KBM-7 (cell line): ENCODE measurements around the gene TOMM20.
"Not testable (repeated sequence)": the region's sequence is repeated elsewhere in the genome, so short reads cannot be mapped to it uniquely, and the experiment has no call there.

Source experiments
- DNase-seq: peaks from one replicate; pipeline ENCODE4 v3.0.0-alpha.2; 2015
- in situ Hi-C: fragments of 300-500 bp; cut with MboI; formaldehyde crosslinking; loops from 2 replicates; pipeline ENCODE4 v1.14.3; 2020; ENCODE audit warnings: low sequenced_read_pairs, low pct_unique_long_range_greater_than_20kb, mixed read lengths

The TOMM20 gene

DNA sequence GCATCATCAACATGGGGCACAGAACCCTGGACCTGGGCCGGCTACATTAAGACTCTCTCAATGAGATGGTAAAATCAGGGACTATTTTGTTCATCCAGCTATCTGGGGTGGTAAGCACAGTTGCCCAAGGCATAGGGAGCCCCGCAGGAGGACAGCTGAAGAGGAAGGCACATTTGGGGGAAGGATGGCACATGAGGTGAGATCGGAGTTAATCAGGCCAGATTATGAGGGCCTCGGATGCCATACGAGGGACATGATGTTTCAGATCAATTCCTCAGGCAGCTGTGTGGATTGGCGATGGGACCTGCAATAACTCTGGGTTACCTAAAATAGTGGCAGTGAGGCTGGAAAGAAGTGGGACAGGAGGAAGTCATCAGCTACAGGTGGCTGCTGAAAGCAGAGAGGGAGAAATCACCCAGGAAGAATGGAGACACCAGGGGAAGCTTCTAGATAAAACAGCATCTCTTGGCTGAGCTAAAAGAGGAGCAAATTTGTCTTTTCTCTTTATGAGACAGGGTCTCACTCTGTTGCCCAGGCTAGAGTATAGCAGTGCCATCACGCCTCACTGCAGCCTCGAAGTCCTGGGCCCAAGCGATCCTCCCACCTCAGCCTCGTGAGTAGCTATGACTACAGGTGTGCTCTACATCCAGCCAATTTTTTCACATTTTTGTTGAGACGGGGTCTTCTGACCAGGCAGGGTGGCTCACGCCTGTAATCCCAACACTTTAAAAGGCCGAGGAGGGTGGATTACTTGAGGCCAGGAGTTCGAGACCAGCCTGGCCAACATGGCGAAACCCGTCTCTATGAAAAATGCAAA lies 21.1 kb downstream of the TOMM20 start:
- DNase-seq: no peak
- in situ Hi-C loops: no loop called here

DNA sequence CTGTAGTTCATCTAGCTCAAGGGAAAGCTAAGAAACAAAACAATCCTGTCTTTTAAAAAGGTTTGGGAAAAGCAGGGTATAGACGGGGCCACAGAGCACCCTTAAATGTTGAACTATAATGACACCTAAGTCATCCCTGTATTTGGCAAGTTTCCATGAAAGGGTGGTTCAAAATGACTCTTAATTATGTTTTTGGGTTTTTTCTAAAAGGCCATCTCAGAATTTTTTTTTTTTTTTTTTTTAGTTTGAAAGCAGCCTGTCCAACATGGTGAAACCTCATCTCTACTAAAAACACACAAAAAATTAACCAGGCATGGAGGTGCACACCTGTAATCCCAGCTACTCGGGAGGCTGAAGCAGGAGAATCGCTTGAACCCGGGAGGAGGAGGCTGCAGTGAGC lies 22.2 kb downstream of the TOMM20 start:
- no peak for DNase-seq
- in situ Hi-C loops: no loop called here

DNA sequence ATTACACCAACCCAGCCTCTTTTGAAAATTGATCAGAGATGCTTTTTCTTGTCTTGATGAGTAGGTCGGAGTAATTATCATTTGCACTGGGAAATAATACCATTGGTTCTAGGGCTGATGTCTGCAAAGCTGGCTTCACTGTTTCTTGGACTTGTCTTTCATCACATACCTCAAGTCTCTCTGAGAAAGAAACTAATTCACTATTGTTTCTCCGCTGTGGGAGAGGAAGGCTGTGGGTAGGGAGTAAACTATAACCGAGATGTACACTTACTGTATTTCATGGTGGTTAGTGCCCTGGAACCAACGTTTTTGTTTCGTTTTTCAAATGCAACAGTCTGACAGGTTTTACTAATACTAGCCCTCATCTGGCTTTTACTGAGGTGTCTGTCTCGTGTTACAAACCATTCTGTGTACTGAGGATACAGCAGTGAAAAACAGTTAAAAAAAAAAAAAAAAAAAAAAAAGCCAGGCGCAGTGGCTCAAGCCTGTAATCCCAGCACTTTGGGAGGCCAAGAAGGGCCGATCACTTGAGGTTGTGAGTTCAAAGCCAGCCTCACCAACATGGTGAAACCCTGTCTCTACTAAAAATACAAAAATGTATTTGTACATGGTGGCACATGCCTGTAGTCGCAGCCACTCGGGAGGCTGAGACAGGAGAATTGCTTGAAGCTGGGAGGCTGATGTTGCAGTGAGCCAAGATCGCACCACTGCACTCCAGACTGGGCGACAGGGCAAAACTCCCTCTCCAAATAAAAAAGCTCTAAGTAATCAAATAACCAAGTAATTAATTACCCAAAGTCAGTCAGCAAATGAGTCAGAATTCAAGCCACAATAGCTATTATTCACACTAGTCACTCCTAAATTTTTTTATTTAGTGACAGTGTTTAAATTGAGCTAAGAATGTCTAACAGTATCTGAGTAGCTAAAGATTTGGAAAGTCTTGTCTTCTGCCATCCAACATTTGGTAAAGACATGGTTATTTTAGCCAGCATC lies 23.3 kb downstream of the TOMM20 start:
- DNase-seq: no peak
- in situ Hi-C loops: no loop called here

DNA sequence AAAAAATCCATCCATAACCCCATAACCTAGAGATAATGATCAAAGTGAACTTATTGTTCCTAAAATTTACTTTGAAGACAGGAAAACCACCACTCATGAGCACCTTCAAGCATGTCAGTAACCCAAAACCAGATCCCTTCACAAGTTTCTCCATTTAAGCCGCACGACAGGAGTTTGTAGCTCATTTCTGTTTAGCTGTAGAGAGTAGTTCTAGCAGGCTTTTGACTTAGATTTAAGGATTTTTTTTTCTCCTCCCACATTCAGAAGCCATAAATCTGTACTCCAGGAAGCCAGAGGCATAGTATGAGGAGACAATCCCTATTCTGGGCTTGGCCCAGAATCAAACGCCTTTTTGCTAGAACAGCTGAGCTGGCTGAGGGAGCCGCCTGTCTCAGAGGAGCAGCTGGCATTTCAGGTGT lies 25.6 kb downstream of the TOMM20 start:
- in situ Hi-C loops: no loop called here
- DNase-seq: peak; percentile 45

DNA sequence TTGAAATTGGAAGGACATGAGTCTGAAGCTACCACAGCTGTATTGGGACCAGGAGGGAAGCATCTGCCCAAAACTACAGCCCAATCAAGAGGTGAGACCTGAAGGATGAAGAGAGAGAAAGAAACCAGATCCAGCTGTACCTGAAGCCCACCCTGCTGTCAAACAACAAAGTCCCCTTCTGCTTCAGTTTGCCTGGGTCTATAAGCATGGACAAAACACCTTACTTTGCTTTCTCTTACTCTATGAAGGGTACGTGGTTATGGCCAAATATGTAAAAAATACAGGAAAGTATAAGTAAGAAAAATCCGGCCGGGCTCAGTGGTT lies 26.4 kb downstream of the TOMM20 start:
- in situ Hi-C loops: no loop called here
- DNase-seq: no peak

DNA sequence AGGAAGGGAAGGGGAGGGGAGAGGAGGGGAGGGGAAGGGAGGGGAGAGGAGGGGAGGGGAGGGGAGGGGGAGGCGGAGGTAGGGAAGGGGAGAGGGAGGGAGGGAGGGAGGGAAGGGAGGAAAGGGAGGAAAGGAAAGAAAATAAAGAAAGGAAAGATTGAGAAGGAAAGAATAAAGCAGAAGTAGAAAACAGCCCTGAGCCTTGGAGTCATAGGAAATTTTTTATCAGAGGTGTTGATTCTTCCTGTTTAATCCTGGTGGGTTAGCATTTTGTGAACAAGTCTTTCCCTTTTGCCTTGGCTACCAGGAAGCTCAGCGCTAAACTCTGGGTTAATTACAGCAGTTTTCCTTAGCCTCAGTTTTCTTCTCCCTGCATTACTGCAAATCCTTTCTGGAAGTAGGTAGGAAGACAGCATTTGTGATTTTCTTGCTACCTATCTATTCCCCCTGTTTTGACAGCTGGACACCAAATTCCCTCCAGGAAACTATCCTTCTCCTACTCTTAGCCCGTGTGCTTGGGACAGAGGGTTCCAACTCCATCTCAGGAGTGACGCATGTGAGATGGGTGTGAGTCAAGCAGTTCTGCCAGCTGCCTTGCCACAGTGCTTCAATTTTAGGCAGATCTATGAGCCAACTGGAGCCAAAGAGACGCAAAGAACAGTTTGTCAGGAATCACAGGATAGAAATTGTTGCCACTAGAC lies 26.9 kb downstream of the TOMM20 start:
- in situ Hi-C loops: no loop called here
- DNase-seq: no peak

DNA sequence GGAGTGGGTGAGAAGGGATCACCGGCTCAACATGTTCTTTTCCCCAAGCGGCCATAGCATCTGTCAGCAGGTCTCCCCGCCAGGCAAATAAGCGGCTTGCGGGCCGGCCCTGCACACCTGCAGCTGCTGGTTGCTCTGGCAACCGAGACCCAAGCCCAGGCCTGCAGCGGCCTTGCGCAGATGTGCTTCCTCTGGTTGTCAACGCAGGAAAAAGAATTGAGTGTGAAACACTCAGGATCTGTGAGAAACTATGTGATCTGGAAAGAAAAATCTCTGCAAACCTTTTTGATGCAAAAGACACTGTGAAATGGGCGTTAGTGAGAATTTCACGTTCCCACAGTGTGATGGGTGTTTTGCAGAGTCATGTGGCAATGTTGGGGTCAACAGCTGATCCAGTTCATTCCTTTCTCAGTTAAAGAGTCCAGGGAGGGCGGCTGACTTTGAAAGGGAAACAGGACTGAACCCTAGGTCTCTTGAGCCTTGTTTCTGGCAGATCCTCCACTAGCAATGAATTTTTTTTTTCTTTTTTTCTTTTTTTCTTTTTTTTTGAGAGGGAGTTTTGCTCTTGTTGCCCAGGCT lies 28.4 kb downstream of the TOMM20 start:
- DNase-seq: no peak
- in situ Hi-C loops: no loop called here

DNA sequence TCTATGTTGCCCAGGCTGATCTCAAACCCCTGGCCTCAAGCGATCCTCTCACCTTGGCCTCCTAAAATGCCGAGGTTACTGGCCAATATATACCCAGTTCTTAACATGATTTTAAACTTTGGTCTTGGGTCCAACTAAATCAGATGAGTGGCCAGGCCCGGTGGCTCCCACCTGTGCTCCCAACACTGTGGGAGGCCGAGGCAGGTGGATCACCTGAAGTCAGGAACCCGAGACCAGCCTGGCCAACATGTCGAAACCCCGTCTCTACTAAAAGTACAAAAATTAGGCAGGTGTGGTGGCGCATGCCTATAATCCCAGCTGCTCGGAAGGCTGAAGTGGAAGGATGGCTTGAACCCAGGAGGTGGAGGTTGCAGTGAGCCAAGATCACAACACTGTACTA lies 29.6 kb downstream of the TOMM20 start:
- in situ Hi-C loops: loop anchor here (10.0 to 25.0 kb wide), 3 partner anchors 362 to 604 kb away; no protein-coding TSS in a partner anchor
- no peak for DNase-seq

DNA sequence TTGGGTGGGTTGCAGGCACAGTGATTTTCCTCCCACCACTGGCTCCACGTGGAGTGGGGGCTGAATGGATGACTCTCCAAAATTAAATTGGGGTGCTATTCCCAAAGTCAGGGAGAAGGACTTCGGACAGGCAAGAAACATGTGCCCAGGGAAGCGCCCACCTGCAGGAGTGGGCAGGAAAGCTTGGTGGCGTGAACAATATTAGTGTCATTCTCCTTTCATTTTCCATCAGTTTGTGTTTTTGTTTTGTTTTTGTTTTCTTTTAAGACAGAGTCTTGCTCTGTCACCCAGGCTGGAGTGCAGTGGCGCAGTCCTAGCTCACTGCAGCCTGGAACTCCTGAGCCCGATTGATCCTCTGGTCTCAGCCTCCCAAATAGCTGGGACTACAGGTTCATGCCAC lies 30.1 kb downstream of the TOMM20 start:
- DNase-seq: no peak
- in situ Hi-C loops: loop anchor here (10.0 to 25.0 kb wide), 3 partner anchors 361 to 604 kb away; no protein-coding TSS in a partner anchor

DNA sequence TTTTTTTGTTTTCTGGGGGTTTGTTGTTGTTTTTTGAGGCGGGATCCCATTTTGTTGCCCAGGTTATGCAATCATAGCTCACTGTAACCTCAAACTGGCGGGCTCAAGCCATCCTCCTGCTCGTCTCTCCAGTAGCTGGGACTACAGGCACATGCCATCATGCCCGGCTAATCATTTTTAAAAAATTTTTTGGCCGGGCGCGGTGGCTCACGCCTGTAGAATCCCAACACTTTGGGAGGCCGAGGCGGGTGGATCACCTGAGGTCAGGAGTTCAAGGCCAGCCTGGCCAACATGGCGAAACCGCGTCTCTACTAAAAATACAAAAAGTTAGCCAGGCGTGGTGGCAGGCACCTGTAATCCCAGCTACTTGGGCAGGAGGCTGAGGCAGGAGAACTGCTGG lies 31.1 kb downstream of the TOMM20 start:
- in situ Hi-C loops: loop anchor here (10.0 to 25.0 kb wide), 3 partner anchors 360 to 603 kb away; no protein-coding TSS in a partner anchor
- not testable (repeated sequence) for DNase-seq

DNA sequence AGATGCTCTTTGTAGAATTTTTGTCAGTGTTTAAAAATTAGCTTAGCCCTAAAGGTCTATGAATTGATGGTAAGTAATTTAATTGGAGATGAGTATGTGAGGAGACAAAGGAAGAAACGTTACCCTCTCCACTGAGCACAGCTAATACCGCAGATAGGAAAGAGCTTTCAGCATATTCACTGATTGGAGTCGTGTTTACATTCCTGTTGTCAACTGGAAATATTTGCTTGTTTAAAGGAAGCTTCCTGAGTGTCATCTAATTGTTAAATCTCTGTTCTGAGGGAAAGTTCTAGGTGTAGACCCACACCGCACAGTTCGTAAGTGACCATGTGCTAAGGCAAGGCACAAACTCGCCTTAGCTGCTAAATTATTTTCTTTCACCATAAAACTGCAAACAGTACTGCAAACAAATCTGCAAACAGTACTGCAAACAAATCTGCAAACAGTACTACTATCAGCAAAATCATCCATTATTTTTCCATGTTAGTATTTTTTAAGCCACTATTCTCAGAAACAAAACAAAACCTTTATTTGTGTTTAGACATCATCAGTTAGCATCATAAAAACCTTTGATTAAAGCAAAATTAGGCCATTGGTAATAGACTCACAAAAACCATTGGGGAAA lies 32.6 kb downstream of the TOMM20 start:
- in situ Hi-C loops: loop anchor here (10.0 to 25.0 kb wide), 3 partner anchors 359 to 601 kb away; no protein-coding TSS in a partner anchor
- no peak for DNase-seq

DNA sequence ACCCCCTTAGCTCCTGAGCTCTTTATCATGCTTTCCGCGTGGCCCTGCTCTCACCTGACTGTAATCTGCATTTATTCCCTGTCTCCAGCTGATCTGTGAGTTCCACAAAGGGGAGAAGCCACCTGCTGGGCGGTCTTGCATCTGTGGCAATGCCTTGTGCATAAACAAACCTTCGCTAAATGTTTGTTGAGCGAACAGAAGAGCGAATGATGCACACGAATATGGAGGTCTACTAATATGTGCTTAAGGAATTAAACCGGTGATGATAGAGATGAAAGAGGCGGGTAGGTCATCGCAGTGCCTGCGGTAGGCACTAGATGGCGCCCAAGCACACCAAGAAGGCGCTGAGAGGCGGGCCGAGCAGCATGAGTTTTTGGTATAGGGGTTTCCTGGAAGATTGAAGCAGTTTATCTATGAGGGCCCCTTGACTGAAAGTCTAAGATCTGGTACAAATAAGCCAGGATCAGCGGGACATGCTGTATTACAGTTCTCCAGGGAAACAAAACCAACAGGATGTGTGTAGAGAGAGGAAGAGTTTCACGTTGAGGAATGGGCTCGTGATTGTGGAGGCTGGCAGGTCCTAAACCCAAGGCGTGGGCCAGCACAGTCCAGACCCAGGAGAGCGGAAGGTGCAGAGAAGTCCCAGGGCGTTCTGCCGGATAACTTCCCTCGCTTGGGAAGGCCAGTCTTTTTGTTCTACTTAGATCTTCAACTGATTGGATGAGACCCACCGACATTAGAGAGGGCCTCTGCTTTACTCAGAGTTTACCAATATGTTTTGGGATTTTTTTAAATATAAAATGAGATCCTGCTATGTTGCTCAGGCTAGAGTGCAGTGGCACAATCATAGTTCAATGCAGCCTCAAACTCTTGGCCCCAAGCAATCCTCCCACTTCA lies 34.7 kb downstream of the TOMM20 start:
- in situ Hi-C loops: loop anchor here (10.0 to 25.0 kb wide), 3 partner anchors 357 to 599 kb away; no protein-coding TSS in a partner anchor
- DNase-seq: peak; percentile 89

DNA sequence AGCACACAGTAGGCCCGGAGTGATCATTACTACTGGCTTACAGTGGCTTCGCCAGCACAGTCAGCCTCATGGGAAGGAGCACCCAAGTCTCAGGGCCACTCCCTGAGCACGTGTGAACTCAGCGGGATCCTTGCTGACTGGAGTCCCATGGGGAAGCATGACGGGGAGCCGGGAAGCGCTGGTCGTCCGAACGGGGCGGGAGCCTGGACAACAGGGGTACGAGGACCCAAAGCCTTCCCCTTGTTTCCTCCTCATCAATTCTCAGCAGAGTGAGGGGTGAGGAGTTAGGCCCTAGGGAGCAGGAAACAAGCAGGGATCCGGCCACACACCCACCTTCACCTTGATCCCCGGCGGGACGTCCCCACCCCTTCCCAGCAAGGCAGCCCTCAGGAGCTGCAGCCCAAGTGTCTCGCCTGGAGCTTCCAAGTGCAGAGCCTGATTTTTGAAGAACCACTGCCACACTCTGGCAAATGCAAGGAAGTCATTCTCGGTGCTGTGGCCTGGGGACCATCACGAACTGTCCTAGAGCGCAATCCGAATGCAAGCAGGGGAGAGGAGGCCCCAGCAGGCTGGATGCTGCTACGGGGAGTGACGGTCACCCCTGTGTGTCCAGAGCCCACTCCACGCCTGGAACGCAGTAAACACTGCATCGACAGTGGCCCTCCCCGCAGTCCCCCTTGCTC lies 35.5 kb downstream of the TOMM20 start:
- in situ Hi-C loops: loop anchor here (10.0 to 25.0 kb wide), 3 partner anchors 356 to 598 kb away; no protein-coding TSS in a partner anchor
- peak; percentile 32 for DNase-seq

DNA sequence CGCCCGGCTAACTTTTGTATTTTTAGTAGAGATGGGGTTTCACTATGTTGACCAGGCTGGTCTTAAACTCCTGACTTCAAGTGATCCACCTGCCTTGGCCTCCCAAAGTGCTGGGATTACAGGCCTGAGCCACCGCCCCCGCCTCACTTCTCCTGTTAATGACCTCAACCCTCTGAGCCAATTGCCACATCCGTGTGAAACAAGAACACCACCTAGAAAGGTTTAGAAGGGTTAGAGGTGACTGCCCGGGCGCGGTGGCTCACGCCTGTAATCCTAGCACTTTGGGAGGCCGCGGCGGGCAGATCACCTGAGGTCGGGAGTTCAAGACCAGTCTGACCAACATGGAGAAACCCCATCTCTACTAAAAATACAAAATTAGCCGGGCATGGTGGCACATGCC lies 36.2 kb downstream of the TOMM20 start:
- not testable (repeated sequence) for DNase-seq
- in situ Hi-C loops: loop anchor here (10.0 to 25.0 kb wide), 3 partner anchors 355 to 598 kb away; no protein-coding TSS in a partner anchor

DNA sequence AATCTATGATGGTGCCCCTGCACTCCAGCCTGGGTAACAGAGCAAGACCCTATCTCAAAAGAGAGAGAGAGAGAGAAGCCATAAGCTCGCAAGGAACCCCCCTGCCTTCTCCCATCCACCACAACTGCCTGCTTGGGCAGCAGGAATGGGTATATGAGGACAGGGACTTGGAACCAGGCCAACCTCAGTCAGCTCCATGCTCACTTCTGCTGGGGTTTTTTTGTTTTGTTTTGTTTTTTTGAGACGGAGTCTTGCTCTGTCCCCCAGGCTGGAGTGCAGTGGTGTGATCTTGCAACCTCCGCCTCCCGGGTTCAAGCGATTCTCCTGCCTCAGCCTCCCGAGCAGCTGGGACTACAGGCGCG lies 36.6 kb downstream of the TOMM20 start:
- in situ Hi-C loops: loop anchor here (10.0 to 25.0 kb wide), 3 partner anchors 355 to 597 kb away; no protein-coding TSS in a partner anchor

DNA sequence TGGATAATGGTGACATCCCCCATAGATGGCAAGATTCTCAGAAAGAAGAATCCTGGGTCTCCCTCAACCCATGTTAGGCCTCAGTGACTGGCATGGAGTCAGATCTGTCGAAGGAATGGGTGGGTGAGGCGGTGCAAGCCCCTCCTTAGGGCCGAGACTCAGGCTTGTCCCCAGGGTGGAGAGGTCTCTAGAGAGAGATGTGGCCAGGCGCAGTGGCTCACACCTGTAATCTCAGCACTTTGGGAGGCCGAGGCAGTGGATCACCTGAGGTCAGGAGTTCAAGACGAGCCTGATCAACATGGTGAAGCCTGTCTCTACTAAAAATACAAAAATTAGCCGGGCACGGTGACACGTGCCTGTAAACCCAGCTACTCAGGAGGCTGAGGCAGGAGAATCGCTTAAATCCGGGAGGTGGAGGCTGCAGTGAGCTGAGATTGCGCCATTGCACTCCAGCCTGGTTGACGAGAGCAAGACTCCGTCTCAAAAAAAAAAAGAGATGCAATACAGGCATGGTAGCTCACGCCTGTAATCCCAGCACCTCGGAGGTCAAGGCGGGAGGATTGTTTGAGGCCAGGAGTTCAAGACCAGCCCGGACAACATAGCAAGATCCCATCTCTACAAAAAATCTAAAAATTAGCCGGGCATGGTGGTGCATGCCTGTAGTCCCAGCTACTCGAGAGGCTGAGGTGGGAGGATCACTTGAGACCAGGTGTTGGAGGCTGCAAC lies 37.2 kb downstream of the TOMM20 start:
- in situ Hi-C loops: loop anchor here (10.0 to 25.0 kb wide), 3 partner anchors 354 to 597 kb away; no protein-coding TSS in a partner anchor

More for the DNA sequence above, 36.6 kb downstream of the TOMM20 start:
- DNase-seq: not testable (repeated sequence)

More for the DNA sequence above, 37.2 kb downstream of the TOMM20 start:
- DNase-seq: not testable (repeated sequence)
